HG02588 (cell line): ENCODE results near the gene PRDM8.
A peak's percentile ranks its signal among the peaks of the same experiment; 100 is the strongest.

Experiments
- ATAC-seq: cut with Tn5 transposase; IDR thresholded peaks from one replicate; pipeline ENCODE4 v1.9.1; 2021; ENCODE audit warnings: mild to moderate bottlenecking, moderate library complexity; ENCODE audit not compliant: unreplicated experiment

The PRDM8 gene

DNA sequence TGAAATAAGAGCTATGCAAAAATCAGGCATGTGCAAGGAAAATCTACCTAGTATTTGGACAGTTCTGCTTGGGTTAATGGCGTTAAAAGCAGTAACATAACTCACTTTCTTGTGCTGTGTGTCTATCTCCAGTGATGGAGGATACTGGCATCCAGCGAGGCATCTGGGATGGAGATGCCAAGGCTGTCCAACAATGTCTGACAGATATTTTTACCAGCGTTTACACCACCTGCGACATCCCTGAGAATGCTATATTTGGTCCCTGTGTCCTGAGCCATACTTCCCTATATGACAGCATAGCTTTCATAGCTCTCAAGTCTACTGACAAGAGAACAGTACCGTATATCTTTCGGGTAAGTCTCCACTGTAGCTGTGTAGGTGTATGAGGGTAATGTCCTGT lies 2.6 kb downstream of the PRDM8 start:
- ATAC-seq, result no peak

DNA sequence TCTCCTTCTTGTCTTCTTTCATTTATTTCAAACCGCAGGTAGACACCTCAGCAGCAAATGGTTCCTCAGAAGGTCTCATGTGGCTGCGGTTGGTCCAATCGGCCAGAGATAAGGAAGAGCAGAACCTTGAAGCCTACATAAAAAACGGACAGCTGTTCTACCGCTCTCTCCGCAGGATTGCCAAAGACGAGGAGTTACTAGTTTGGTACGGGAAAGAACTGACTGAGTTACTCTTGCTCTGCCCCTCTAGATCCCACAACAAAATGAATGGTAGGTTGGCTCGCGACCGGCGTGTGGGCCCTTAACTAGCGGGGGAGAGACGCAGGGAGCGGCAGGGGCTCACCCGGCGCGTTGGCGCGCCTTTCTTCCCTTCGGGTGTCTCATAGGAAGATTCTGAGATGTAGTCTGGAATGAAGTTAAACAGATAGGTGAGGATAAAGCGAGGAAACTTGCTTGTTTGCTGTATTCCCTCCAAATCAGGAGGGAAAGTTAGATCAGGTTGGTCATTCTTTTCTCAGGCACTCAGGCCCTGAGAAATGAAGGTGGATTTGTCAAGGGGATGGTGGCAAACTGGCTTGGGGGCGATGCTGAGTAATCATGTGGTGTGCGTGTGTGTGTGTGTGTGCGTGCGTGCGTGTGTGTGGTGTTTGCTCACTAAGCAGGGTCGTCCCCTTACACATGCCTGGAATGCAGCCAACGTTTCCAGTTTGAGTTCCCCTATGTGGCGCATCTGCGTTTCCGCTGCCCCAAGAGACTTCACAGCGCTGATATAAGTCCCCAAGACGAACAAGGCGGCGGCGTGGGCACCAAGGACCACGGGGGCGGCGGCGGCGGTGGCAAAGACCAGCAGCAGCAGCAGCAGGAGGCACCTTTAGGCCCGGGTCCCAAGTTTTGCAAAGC lies 4.2 kb downstream of the PRDM8 start:
- ATAC-seq, result peak; percentile 11

DNA sequence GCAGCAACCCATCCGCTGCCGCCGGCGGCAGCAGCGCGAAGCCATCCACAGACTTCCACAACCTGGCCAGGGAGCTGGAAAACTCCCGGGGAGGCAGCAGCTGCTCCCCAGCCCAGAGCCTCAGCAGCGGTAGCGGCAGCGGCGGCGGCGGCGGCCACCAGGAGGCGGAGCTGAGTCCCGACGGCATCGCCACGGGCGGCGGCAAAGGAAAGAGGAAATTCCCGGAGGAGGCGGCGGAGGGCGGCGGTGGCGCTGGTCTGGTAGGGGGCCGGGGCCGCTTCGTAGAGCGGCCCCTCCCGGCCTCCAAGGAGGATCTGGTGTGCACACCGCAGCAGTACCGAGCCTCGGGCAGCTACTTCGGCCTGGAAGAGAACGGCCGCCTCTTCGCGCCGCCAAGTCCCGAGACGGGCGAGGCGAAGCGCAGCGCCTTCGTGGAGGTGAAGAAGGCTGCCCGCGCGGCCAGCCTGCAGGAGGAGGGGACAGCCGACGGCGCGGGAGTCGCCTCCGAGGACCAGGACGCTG lies 4.9 kb downstream of the PRDM8 start:
- peak; percentile 77 for ATAC-seq

DNA sequence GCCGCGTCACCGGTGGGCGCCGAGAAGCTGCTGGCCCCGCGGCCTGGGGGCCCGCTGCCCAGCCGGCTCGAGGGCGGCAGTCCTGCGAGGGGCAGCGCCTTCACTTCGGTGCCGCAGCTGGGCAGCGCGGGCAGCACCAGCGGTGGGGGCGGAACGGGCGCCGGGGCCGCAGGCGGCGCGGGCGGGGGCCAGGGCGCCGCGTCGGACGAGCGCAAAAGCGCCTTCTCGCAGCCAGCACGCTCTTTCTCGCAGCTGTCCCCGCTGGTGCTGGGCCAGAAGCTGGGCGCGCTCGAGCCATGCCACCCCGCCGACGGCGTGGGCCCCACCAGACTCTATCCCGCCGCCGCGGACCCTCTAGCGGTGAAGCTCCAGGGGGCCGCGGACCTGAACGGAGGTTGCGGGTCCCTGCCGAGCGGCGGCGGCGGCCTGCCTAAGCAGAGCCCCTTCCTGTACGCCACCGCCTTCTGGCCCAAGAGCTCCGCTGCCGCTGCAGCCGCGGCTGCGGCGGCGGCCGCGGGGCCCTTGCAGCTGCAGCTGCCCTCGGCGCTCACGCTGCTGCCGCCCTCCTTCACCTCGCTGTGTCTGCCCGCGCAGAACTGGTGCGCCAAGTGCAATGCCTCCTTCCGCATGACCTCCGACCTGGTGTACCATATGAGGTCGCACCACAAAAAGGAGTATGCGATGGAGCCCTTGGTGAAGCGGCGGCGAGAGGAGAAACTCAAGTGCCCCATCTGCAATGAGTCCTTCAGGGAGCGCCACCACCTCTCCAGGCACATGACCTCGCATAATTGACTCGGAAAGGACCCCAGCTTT lies 5.6 kb downstream of the PRDM8 start:
- ATAC-seq, result peak; percentile 42

DNA sequence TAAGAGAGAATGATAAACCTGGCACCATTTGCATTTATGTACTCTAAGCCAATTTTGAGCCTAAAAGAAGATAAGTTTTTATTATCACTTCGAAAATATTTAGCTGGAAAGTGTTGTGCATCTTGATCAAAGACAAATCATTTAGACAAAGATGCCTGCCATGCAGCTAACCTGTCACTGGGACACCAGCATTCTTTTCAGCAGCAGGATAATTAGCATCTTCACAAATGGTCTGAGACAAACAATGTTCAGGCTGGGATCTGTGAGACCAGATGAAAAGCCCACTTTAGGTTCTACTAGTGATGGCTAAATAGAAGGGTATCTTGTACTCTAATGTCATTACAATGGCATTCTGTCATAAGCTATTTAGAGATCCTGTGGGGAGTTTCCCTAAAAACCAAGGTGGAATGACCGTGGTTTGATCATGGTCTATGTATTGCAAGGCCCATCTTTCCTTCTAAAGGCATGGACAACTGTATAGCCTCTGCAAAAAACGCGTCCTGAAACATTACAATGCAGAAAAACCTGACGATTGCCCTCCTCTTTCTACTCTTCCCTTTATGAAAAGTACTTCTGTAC lies 7.2 kb downstream of the PRDM8 start:
- ATAC-seq, result no peak

DNA sequence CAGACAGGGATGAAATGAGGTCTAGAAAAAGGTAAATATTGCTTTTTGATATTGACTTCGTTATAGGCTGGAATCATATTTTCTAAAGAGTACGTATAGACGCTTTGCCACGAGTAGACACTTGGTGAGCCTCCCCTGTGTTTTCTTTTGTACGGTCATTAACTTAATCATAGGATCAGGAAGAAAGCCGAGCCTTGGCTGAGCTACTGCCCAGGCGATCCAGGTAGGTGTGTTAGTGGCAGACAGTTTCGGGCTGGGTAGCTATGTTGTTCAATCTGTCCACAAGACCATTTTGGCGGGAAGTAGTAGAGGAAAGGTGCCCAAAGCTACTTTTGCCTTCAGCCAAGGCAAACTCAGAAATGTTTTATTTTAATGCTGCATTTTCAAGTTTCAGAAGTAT lies 8.8 kb downstream of the PRDM8 start:
- ATAC-seq, result no peak

DNA sequence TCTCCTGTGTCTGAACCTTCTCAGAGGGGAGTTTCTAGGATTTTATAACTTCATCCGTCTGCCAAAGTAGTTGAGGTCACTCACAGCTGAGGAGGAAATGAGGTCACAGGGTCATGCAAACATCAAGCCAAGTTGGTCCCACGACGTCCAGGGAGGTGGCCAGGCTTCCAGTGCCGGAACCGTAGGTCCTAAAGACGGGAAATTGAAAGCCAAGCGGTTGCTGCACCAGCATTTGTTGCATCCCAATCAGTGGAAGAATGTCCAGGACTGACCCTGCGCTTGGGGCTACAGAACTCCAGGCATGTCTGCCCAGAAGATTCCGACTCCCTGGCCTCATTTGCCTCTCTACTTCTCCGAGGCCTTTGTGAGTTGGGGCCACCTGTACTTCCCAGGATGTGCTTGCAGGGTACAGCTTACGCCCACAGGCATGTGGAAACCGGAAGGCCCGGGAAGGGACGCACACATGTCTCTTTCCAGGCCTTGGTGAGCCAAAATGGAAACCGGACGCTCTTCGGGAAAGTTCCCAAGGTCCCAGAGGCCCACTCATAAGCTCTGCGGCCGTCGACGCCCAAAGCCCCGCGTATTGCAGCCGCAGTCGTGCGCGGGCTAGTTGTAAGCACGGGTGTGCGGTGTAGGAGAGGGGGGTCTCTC lies 9.3 kb downstream of the PRDM8 start:
- ATAC-seq, result no peak

DNA sequence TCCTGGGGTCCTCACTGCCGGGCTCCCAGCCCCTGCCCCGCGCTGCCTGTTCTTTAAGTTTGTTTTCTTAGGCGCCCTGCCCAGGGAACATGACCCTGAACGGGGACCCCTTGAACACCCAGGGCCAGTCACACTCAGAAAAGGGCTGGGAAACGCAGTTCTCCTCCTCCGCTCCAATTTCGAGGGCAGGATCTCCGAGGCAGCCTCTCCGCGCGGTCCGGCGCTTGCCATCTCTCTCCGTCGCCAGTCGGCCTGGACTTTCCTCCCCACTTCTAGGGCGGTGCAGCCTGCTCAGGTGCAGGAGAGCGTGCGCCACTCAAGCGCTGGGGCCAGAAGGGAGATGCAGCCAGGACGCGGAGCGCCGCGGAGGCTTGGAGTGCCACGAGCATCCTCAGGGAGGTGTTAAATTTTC lies 9.9 kb downstream of the PRDM8 start:
- ATAC-seq, result no peak

DNA sequence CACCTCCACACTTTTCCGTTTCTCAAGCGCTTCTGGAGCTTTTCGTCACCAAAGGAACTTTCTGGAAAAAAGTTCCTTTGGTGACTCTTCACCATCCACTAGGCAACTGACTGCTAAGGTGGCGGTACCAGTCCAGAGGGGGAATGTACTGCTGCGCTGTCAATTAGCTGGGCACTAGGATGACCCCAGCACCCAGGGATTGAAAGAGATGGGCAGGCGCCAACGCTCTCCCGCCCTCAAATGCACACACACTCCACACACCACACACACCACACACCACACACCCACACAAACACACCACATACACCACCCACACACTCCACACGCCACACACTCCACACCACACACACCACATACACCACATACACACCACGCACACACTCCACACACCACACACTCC lies 10.4 kb downstream of the PRDM8 start:
- no peak for ATAC-seq

DNA sequence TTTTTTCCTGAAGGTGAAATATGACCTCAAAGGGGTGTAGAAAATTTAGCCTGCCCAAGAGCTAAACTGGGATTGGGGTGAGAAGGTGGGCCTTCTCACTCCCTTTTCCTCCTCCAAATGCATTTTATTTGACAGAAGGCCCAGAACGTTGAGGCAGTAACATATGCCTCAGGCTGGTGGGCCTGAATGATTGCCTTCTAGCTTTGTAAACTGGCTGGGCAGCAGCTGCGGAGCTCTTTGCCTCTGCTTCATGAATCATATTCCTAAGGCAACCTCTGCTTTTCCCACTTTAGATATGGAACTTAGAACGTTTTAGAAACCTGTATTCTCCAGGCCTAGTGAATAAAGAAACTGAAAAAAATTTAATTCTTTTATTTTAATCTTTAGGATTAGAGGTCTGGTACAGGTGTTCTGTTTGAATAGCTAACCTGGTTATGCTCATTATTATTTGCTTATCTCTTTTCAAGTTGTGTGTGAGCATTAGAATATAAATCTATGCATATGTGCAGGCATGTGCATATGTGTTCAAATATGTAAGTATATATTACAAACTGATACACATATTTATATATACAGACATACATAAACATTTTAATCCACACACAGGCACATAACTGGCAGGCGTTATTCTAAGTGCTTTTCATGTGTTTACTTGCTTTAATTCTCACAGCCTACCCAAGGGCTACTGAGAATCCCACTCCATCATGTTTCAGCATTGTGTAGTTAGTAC lies 11.5 kb downstream of the PRDM8 start:
- no peak for ATAC-seq

DNA sequence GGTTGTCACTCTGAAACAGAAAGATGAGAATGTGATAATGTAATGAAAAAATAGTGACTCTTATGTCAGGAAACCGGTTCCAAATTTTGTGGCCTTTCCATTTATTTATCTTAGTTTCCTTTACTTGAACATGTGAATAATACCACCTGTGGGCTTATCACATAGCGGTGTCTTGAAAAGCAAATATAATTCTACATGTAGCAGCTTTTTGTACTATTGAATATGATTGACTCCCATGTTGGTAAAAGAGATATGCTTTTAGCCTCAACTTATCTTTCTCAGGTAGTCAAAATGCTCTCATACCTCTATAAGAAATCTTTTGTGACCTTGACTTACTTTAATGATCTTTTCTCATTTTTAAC lies 12.0 kb downstream of the PRDM8 start:
- no peak for ATAC-seq

DNA sequence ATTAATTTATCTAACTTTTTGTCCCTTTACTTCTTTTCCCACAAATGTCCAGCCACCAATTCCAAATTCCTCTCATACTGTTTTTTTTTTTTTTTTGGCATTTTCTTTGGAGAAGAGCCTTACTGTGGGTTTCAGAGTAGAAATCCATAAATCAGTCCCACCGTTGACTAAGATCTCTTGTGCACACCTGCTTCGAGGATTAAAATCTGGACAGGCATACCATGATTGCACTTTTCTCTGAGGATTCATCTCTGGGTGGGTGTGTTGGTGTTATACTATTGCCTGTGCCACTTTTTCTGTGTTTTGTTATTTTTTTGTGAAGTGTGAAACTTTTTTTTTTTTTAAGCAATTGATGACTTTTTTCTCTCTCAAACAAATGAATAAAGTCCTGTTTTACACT lies 13.2 kb downstream of the PRDM8 start:
- no peak for ATAC-seq

DNA sequence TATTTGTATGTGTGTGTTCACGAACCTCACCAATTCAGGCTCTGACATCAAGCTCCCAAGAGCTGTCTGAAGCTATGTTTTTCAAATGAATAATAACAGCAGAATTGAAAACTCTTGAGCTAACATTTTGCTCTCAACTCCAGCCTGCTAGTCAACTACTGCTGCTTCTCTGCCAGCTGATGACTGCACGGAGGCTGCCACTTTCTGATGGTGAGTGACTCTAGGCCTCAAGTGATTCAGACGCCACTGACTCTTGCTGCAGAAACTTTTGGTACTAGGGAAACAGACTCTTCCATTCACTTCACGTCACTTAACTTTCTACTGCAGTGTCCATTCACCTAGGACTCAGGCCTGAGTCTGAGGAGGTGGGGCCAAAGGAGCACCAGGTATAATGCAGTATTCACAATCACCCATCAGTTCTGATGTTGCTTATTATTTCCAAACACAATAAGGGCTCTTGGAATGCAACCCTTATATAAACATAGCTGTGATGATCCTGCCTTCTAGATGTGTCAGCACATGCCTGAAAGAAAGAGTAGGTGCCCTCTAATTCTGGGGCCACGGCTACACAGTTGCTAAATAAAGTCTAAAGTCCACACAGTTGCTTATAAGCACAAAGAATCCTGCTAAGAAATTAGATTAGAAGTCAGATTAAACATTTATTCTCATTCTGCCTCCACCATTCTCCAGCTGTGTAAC lies 16.0 kb downstream of the PRDM8 start:
- no peak for ATAC-seq

DNA sequence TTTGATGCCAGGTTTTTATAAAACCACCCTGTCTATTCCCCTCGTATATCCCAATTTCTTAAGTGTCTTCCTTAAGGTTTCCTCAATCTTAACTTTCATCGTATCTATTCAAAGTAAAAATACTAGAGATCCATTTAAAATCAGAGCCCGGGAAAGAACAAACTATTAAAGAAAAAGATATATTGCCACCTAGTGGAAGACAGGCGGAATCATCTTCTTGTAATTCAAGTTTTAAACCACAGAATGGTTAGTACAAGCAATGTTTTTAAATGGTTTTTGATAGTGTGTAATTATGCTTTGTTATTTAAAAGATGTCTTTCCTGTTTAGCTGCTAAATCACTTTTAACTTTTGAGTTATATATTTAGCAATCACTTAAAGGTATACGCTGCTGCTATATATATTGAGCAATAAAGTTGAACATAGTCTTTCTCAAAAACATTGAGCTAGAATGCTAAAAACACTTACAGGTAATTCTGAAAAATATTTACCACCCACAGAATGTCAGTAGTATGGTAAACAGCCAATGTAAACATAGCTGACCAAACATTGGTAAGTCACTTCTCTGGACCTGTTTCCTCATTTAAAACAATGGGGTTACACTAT lies 18.2 kb downstream of the PRDM8 start:
- ATAC-seq, result no peak

DNA sequence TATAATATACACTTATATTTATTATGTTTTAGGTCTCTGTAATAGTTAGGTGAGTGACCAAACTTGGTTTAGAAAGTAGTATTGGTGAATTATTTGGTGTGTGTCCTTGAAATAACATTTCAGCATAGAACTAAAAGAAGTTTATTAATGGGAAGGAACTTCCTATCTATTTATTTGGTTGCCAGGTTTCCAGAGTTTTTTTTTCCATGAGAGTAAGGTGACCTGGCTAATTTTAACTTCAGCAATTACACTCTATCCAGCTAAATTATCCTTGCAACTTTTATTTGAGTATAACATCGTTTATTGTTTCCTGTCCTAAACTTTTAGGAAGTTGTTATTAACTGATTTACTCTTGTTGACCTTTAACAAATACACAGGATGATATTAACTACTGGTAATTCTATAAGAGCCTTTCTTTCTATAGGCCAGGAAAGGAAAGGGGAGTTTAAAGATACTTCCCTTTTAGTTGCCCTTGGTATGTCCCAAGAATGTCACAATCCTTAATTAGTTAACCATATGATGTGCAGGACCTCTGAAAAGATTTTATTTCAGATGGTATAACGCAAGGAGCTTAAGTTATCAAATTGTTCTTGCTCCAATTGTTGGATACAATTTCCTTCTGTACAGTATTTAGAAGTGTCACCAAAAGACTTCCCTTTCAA lies 18.9 kb downstream of the PRDM8 start:
- ATAC-seq, result no peak

DNA sequence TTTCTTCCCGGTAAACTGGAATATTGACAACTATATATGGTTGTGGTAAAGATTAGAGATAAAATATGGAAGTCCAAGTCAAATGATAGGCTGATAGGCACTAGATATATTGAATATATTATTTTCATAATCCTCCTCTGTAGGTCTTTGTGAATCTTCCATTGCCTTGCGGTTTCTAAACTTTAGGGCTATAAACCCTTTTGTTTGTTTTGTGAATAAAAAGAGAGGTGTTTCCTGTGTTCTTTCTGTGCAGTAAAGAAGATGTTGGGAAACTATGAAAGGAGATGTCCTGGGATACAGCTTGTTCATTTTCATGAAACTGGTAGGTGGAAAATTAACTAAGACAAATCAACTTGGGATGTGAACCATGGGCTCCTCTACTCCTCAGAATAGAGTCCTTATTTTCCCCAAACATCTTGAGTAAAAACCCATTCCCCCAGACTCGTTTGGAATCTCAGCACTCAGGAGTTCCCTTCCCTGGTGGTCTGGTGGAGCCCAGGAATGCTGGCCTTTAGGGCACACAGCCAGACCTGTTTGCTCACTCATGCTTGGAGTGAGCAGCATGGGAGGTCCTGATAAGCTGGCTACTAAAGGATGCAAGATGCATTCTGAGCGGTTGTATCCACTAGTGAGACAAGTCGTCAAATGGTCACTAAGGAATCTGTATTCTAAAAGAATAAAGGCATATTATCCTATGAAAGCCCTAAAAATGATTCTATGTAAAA lies 22.2 kb downstream of the PRDM8 start:
- no peak for ATAC-seq

DNA sequence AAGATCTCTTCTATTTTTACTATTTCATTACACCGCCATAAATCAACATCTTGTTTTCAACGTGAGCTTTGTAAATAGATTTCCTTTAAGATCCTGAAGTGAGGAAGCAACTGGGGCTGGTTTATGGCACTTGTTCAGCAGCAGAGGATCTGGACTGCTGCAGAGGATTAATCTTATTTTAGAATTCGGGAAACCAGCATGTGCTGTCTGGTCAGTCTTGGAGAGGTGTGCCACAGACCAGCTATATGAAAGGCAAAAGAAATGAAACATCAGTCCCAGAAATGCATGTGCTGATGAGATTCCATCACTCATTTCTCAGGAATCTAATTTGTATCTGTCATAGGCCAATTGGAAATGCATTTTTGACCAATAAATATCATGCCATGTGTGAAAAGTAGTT lies 23.4 kb downstream of the PRDM8 start:
- no peak for ATAC-seq

DNA sequence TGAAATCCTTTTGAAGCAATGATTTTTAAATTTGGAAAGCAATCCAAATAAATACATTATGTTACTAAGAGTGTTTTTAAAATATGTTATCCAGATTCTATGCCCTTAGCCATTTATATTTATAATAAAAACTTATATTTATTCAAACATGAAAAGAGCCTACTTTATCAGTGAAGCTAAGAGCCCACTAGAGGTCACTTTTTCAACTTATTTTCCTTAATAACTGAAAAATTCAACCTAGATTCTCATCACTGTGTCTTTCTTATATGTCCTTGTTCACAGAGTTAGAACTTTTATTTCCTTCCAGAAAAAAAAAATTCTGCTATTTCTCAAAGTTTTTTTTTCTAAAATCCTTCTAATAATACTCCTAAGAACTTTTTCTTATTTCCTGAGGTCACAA lies 23.9 kb downstream of the PRDM8 start:
- ATAC-seq, result no peak
